HFFc6 (cell line): ENCODE data around the gene TADA2B. TPM values are rescaled to one million over a fixed set of nuclear protein-coding genes. Genes with fewer than 3 reads are reported as not detected.

ENCODE experiments used
- DNase-seq: peaks from one replicate; pipeline ENCODE4 v3.0.0-alpha.2; 2018
- H3K27ac Mint-ChIP-seq: 2 replicates; pipeline ENCODE4 v1.8.0; 2020; ENCODE audit warnings: mild to moderate bottlenecking, mixed read lengths
- H3K27me3 Mint-ChIP-seq: 2 replicates; pipeline ENCODE4 v1.8.0; 2021; ENCODE audit warnings: mild to moderate bottlenecking, moderate library complexity, mixed read lengths; ENCODE audit not compliant: insufficient read depth
- H3K36me3 Mint-ChIP-seq: 2 replicates; pipeline ENCODE4 v1.8.0; 2021; ENCODE audit warnings: low read depth, mixed read lengths
- H3K4me1 Mint-ChIP-seq: 2 replicates; pipeline ENCODE4 v1.8.0; 2020; ENCODE audit warnings: low read depth, mixed read lengths
- H3K4me3 Mint-ChIP-seq: 2 replicates; pipeline ENCODE4 v1.8.0; 2020; ENCODE audit warnings: mild to moderate bottlenecking, moderate library complexity, mixed read lengths
- H3K9me3 Mint-ChIP-seq: 2 replicates; pipeline ENCODE4 v1.8.0; 2020; ENCODE audit warnings: mild to moderate bottlenecking, mixed read lengths
- total RNA-seq, 6 experiments: library from RNA; stranded (reverse); fragmentation: NEBNext Ultra II Directional; extraction: Animal tissue kit (Norgen Biotek cat#: 25700); gene quantifications; 2 replicates in 1 of 6; 3 replicates in 5 of 6; pipeline ENCODE4 v1.2.3, GENCODE V29; 2021
- TF ChIP-seq, protein P1 (sequence below): fragments of 200-600 bp; sonication (generic); IDR thresholded peaks from 2 replicates; pipeline ENCODE4 v1.5.0; 2021; ENCODE audit warnings: antibody characterized with exemption, mild to moderate bottlenecking

Gene TADA2B
- total RNA-seq, 6 experiments from 2014 or later = 15.5 to 19.9 (median 17.9) TPM

DNA sequence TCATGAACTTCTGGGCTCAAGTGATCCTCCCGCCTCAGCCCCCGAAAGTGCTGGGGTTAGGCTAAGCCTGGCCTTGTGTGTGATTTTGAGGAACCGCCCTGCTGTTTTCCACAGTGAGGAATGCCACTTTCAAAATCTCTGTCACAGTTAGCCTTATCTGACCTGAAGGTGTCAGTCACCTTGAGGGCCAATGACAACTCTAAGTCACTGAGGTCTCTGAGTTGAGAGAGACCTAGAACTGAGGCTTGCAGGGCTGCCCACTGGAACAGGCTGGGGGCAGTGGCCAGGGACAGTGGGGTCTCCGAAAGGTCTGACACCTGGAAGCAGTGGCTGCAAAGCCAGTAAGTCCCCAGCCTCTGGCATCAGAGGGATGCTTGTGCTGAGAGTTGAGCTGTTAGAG, 6.1 kb downstream of the TADA2B start:
- H3K9me3 Mint-ChIP-seq = no peaks in the 10 kb centered on the region
- H3K27ac Mint-ChIP-seq = no peak overlapping the region
- H3K4me3 Mint-ChIP-seq = no peak overlapping the region
- H3K4me1 Mint-ChIP-seq = peaks cover 34% of the 10 kb centered on the region
- H3K27me3 Mint-ChIP-seq = peaks cover 2% of the 10 kb centered on the region
- DNase-seq = no peak
- TF ChIP-seq, protein P1, sequence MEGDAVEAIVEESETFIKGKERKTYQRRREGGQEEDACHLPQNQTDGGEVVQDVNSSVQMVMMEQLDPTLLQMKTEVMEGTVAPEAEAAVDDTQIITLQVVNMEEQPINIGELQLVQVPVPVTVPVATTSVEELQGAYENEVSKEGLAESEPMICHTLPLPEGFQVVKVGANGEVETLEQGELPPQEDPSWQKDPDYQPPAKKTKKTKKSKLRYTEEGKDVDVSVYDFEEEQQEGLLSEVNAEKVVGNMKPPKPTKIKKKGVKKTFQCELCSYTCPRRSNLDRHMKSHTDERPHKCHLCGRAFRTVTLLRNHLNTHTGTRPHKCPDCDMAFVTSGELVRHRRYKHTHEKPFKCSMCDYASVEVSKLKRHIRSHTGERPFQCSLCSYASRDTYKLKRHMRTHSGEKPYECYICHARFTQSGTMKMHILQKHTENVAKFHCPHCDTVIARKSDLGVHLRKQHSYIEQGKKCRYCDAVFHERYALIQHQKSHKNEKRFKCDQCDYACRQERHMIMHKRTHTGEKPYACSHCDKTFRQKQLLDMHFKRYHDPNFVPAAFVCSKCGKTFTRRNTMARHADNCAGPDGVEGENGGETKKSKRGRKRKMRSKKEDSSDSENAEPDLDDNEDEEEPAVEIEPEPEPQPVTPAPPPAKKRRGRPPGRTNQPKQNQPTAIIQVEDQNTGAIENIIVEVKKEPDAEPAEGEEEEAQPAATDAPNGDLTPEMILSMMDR = no peak
- peaks cover 8% of the 10 kb centered on the region for H3K36me3 Mint-ChIP-seq

DNA sequence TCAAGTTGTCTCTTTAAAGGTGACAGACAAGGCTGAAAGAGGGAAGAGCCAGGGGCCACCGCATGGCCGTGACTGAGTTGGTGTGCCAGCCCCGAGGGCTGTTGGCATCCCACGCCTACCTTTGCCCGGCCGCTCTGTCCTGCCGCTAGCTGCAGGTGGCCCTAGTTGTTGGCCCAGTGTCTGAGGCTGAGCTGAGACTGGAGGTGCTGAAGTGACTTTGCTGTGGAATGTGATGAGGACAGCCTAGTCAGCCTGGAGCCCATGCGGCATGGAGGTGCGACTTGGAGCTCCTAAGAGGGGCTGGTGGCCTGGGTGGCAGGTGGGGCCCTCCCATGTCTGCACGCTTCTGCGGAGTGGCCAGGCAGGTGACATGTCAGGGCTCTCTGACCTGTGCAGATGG, 6.6 kb downstream of the TADA2B start:
- no peaks in the 10 kb centered on the region for H3K9me3 Mint-ChIP-seq
- DNase-seq = no peak
- peaks cover 2% of the 10 kb centered on the region for H3K27me3 Mint-ChIP-seq
- peaks cover 34% of the 10 kb centered on the region for H3K4me1 Mint-ChIP-seq
- H3K27ac Mint-ChIP-seq = no peak overlapping the region
- H3K4me3 Mint-ChIP-seq = no peak overlapping the region
- peaks cover 12% of the 10 kb centered on the region for H3K36me3 Mint-ChIP-seq
- TF ChIP-seq, protein P1 = no peak

DNA sequence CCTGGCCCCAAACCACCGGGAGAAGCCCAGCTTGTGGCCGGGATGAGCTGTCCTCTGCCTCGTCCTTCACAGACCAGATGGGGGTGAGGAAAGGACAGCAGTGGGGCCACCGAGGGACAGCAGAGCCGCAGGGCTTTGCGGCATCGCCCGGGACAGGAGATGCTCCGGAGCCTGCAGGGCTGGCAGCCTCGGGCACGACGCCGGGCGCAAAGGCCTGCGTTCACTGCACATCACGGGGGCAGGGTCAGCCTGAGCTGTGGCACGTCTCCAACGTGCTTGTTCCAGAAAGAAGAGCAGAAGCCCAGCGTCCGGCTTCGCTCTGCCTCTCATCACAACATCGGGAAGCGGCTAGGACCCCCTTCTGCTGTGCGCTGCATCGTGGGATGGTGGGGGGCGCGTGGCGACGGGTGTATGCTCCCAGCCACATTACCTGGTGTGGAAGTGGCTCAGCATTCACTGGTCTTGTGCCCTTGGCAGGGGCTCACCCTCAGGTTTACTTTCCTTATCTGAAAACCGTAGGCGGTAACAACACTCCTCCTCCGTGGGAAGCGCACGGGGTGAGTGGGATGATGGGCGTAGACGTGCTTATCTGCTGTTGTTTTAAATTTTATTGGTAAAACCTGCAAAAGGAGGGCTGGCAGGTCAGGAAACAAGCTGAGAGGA, 7.4 kb downstream of the TADA2B start:
- H3K9me3 Mint-ChIP-seq = no peaks in the 10 kb centered on the region
- no peak overlapping the region for H3K4me3 Mint-ChIP-seq
- no peak overlapping the region for H3K27ac Mint-ChIP-seq
- TF ChIP-seq, protein P1 = no peak
- H3K36me3 Mint-ChIP-seq = peaks cover 20% of the 10 kb centered on the region
- DNase-seq = no peak
- peaks cover 33% of the 10 kb centered on the region for H3K4me1 Mint-ChIP-seq
- H3K27me3 Mint-ChIP-seq = peaks cover 2% of the 10 kb centered on the region

DNA sequence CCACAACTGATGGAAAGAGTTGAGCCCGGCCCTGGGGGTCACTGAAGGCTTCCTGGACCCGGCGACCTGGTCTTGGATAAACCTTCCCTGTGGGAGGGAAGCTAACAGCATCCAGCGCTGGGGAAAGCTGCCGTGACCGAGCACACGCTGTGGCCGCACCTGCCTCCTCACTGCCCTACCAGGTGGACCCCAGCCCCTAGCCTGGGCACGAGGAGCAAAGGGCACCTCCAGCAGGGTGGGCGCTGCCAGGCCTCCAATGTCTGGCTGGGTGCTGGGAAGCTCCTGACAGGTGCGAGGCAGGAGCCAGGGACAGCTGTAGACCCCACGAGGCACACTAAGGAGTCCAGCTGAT, 7.9 kb downstream of the TADA2B start:
- Mint-ChIP-seq H3K4me3 (no peak overlapping the region), H3K27me3 (peaks cover 2% of the 10 kb centered on the region), H3K4me1 (peaks cover 30% of the 10 kb centered on the region), H3K9me3 (no peaks in the 10 kb centered on the region), H3K36me3 (peaks cover 20% of the 10 kb centered on the region), H3K27ac (no peak overlapping the region)
- DNase-seq = no peak
- TF ChIP-seq, protein P1 = no peak

DNA sequence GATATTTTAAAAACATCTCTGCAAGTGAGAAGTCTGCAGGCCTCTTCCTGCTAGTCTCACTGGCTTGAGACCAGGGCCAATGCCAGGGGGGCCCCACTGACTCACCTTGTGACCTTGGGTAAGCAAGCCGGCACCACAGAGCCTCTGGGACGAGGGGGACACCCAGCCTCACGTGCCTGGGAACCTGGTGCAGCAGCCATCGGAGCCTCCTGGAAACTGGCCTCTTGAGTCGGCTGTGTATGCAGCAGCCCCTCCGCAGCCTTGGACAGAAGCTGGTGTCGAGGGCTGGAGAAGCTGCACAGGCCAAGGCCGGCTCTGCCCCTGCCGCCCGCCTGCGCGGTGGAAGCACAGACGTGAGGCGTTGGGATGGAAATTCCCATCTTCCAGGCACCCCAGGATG, 8.7 kb downstream of the TADA2B start:
- Mint-ChIP-seq H3K27me3 (peaks cover 2% of the 10 kb centered on the region), H3K9me3 (no peaks in the 10 kb centered on the region), H3K27ac (no peak overlapping the region), H3K4me3 (no peak overlapping the region), H3K4me1 (peaks cover 22% of the 10 kb centered on the region), H3K36me3 (peaks cover 20% of the 10 kb centered on the region)
- DNase-seq = no peak
- TF ChIP-seq, protein P1 = no peak
